Activated CD8-positive, alpha-beta memory T cell treated with anti-CD3 and anti-CD28 coated beads for 48 hours (primary cell): Measurements from ENCODE around the gene CHTF8.
"Not testable (repeated sequence)": the region's sequence is repeated elsewhere in the genome, so short reads cannot be mapped to it uniquely, and the experiment has no call there.

Experiments
- DNase-seq, 3 experiments: peaks; one replicate each; pipeline ENCODE4 v3.0.0-alpha.2; 2020; ENCODE audit warnings: low read depth in 2 of 3, low spot score in 2 of 3

Gene CHTF8

GRCh38 chr16:69139464-69139863, 7.1 kb upstream of the CHTF8 start:
- not testable (repeated sequence) for DNase-seq

DNA sequence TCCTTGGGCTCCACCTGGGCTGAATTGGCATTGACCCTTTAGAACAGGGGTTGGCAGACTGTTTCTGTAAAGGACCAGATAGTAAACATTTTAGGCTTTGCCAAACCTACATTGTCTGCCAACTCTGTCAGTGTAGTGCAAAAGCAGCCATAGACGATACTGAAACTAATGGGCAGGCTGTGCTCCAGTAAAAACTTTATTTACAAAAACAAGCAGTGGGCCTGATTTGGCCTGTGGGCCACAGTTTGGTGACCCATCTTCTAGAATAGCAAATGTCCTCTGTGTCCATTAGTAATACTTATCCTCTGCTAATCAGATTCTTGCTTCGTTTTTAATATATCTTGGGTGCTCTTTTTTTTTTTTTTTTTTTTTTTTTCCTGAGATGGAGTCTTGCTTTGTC, 6.2 kb upstream of the CHTF8 start:
- DNase-seq = no peak

DNA sequence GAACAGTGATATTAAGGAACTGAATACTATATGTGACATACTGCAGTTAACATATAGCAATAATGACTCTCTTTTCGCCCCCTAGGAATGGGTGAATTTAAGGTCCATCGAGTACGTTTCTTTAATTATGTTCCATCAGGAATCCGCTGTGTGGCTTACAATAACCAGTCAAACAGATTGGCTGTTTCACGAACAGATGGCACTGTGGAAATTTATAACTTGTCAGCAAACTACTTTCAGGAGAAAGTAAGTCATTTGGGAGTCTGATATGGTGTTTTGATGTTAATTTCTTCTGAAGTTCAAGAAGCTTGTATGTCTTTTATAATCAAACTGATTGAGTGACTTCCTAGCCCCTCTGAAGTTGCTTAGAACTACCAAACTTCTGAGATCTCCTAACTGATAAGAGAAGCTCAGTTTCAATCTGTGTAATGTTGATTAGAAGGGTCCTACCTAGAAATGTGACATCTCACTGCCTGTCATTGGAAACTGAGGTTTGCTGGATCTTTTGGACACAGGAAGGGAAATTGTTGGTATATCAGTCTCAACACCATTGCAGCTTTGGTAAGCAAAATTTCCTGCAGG, 1.1 kb upstream of the CHTF8 start:
- DNase-seq = no peak

DNA sequence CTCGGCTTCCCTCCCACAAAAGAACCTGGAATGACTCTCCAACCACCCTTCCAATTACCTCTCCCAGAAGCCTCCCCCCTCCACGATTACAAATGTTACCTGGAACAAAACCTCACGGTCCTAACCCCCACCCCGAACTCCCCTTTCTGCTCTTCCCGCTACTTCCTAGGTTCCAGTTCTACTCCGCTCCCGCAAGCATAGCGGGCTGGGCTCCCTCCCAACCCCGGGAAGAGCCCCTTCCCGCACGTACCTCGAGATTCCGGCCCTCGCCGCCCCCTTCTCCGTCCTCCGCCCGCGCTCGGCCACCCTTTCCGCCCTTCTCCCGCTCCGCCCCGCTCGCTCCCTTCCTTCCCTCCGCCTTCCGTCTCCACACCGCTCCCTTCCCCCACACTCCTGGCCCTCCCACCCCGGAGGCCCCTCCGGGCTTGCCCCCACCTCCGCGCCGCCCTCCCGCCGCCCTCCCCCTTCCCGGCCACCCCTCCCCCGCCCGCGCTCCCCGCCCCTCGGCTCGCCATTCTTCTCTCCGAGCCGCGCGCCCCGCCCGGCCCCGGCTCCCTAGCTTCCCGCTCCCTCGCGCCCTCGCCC, 457 bp downstream of the CHTF8 start:
- peak in 2 of 3 experiments; percentile 49 to 54 for DNase-seq

DNA sequence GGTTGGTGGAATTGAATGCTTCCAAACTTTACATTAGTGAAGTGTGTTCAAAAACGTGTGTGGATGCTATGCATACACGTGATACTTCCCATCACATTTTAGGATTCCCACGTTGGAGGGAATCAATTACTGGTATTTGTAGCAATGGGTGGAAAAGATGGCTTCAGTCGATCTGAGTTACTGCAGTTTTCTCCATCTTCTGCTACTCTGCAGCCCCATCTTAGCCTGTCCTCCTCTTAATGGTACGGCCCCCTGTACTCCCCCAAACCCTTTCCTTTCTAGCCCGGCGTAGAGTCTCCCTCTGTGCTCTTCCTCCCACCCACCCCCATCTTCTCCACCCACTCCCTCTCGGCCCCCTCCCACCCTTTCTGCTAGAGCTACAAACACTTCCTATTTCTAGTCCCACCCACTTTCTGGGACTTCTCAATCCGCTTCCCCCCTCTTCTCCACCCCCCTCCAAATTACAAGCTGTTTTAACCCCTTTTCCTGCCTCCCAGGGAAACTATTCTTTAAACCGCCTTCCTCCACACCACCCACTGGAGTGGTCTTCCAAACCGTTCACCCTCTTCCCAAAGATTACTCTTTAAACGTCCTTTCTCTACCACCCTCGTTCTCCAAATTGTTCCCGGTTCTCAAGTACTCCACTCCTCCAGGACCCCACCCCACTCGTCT, 1.1 kb downstream of the CHTF8 start:
- DNase-seq = no peak

GRCh38 chr16:69130461-69130860, 1.9 kb downstream of the CHTF8 start:
- no peak for DNase-seq

GRCh38 chr16:69127966-69128510, 4.3 kb downstream of the CHTF8 start:
- DNase-seq = no peak

DNA sequence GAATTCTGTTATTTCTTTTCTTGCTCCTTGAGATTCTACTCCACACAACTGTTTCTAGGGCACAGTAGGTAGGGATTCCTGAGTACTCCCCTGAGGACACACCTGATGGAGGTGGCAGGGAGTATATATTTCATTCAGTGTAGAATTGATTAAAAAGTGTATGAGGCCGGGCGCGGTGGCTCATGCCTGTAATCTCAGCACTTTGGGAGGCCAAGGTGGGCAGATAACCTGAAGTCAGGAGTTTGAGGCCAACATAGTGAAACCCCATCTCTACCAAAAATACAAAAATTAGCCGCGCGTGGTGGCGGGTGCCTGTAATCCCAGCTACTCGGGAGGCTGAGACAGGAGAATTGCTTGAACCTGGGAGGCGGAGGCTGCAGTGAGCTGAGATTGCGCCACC, 5.6 kb downstream of the CHTF8 start:
- DNase-seq = not testable (repeated sequence)

DNA sequence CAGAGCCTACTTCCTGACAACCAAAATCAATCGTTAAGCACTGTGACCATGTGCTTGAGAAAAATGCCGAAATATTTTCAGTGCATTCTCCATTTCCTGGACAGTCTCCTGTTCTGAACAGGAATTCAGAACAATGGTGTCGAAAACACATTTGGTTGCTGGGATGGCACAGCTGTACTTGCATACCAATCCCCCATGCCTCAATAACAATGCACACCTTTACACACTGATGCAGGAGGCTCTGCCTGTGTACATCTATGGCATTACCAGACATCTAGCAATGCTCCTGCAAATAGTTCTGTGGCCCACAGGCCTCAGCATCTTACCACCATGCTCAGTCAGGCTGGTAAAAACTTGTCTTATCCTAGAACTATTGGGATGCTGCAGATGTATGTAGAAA, 6.2 kb downstream of the CHTF8 start:
- DNase-seq = no peak

GRCh38 chr16:69124961-69125360, 7.4 kb downstream of the CHTF8 start:
- not testable (repeated sequence) for DNase-seq

DNA sequence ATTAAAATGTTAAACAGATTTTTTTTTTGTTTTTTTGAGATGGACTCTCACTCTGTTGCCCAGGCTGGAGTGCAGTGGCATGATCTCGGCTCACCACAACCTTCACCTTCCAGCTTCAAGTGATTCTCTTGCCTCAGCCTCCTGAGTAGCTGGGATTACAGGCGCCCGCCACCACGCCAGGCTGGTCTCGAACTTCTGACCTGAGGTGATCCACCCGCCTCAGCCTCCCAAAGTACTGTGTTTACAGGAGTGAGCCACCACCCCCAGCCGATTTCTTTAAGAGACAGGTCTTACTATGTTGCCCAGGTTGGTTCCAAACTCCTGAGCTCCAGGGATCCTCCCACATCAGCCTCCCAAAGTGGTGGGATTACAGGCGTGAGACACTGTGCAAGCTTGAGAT, 8.0 kb downstream of the CHTF8 start:
- not testable (repeated sequence) for DNase-seq

DNA sequence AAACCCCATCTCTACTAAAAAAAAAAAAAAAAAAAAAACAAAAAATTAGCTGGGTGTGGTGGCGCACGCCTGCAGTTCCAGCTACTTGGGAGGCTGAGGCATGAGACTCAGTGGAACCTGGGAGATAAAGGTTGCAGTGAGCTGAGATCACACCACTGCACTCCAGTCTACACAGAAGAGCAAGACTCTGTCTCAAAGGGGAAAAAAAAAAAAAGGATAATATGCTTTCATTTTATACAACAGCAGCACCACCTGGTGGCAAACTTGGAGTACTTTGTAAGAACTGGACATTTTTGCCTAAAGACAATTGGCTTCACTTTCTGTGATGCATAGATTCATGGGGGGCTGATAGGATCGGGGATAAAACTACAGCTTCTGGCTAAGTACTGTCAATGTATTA, 8.5 kb downstream of the CHTF8 start:
- DNase-seq = no peak

DNA sequence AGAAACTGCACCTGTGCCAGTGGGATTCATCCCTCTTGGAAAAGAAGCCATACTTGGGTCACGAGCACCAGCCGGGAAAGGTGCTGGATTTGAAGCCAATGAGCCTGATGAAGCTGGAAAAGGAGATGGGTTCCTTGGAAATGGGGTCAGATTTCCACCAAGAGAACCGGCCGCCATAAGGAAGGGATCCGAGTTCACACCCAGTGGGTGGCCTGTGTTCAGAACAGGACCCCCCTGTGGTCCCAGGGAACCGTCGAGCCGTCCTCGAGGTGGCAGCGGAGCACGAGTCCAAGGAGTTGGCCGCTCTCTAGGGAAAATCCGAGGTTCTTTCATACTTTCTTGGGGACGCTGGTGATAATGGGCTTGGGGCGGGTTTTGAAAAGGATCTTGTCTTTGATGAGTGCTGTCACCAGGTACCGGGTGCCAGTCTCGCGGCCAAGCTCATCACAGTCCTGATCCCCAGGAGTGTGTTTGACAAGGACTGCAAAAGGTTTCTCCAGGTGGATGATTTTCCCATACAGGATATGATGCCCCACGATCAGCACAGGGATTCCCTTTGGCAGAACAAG, 12.2 kb downstream of the CHTF8 start:
- no peak for DNase-seq

GRCh38 chr16:69119536-69119935, 12.9 kb downstream of the CHTF8 start:
- DNase-seq = no peak

GRCh38 chr16:69118994-69119393, 13.4 kb downstream of the CHTF8 start:
- no peak for DNase-seq

DNA sequence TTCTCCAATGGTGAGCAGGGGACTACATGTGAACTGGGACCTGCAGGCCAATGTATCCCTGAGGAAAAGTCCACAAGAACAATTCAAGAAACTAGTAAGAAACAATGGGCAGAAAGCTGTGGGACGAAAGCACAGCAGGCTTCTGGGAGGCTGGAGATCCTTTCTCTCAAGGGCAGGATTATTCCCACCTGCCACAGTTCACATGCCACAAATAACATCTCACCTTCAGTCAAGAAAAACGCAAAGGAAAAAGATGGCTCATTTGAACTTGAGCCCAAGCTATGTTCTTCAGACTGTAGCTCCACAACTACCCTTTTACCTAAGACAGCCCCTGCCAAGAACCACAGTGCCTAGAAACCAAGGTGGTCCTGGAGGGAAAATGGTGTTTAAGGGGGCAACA, 13.9 kb downstream of the CHTF8 start:
- no peak for DNase-seq

DNA sequence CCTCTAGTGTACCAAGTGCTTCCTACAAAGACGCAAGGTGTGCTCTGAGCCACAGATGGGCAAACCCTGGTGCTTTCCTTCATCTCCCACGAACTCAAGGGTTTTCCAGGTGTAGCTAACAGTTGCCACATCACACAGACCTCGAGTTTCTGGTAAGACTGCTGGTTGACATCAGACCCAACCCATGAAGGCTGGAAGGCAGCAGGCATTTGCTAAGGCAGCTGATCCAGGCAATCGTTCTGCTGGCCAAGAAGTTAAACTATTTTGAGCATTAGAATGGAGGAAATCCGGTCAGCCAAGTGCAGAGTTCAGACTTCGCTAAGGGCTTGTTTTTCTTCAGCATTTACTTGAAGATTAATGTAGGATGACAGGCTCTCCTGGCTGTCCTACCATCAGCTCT, 15.5 kb downstream of the CHTF8 start:
- DNase-seq = no peak

DNA sequence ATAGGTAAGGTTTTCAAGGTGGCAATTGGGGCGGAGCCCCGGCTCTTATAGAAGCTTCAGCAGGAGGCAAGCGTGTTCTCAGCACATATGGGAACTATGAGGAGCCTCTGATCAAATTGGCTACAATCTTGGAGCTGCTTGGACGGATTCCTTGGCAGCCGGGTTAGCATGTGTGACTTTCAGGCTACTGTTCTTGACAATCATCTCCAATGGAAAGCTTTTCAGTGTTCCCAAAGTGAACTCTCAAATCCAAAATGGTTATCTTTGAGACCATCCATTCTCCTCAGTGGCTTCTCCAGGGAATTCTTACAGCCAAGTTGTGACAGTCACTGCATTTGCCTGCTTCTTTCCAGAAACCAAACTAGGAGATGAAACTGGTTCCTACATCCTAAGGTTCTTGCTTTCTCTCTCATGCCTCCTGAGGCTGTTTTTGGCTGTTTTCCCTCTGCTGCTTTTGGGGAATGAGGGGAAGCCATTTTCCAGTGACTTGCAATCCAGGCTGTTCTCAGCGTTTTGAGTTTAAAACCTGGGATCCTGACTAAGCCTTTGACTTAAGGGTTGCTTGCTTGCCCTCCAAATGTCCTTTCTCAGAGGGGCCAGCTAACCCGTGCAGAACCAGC, 16.0 kb downstream of the CHTF8 start:
- no peak for DNase-seq

GRCh38 chr16:69115837-69116236, 16.6 kb downstream of the CHTF8 start:
- DNase-seq = no peak

DNA sequence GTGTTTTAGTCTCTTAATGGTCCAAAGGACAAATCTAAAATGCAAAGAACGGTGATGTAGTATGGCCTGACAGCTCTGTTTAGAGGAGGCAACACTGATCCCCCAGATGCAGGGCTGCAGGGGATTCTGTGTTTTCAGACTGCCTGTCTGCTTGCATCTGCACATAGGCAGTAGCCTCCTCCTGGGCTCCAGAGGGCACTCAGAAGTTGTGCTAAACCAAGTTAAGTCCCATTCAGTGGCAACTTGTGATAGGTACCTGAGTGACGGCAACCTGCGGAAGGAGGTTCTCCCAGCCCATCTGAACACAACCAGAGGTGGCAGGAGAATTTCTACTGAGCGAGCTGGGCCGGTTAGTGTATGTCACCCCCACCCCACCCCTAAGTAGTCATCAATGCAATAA, 17.0 kb downstream of the CHTF8 start:
- no peak for DNase-seq

GRCh38 chr16:69114976-69115355, 17.4 kb downstream of the CHTF8 start:
- DNase-seq = no peak
